Tongue (tissue), 2 donors: ENCODE measurements around the gene MED8. TPM values are rescaled to one million over a fixed set of nuclear protein-coding genes. Genes with fewer than 3 reads are reported as not detected.
"Not testable (repeated sequence)": the region's sequence is repeated elsewhere in the genome, so short reads cannot be mapped to it uniquely, and the experiment has no call there.

Experiments
- DNase-seq: peaks from one replicate; pipeline ENCODE4 v3.0.0-alpha.2; 2015
- total RNA-seq: library from RNA; depleted of rRNA; stranded (reverse); fragments of >200 nt; gene quantifications from one replicate; pipeline ENCODE4 v1.2.3, GENCODE V29; 2014

Gene MED8
- total RNA-seq, 1 donor from 2014 or later = 26.0 TPM

DNA sequence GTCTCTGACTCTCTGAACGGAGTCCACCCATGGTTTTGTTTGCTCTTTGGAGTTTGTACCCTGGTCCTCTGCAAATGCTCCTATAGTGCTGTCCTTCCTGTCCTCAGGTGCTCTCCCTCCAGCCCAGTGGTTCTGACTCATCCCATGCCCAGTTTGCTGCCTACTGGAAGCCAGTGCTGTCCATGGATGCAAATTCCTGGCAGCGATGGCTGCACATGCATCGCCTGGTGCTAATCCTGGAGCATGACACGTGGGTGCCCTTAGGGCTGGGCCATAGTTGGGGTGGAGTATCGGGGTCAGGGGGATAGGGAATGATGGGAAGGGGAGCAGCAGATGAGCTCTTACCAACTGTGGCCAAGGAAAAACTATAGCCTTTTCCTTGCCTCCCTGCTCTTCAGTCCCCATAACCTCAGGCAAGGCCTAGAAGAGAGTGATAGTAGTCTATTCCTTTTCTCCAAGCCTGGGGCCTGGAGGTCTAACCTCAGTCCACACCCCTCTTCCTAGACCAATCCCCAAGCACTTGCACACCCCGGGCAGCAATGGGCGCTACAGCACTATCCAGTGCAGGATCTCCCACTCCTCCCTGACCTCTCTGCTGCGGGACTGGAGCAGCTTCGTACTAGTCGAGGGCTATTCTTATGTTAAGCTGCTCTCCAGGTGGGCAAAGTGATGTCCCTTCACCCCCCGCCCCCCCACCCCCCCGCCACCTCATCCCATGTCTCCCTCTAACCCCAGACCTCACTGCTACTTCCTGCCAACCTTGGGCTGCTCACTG lies 32.6 kb upstream of the MED8 start:
- no peak for DNase-seq

DNA sequence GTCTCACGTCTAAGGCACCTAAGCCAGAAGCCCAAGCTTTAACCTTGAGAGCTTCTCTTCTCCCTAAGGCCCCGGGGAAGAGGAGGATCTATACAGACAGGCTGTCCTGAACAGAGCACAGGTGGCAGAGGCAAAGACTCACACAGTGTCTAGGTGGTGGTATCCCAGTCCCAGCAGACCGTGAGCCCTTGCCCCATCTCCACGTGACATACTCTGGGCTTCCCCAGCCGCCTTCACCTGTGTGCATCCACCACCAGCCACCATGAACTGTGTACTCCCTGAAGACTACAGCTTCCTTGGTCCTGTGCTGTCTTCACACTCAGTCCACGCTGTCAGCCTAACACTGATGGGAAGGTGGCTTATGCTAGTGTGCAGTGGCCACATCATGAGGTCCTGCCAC lies 31.8 kb upstream of the MED8 start:
- DNase-seq = no peak

DNA sequence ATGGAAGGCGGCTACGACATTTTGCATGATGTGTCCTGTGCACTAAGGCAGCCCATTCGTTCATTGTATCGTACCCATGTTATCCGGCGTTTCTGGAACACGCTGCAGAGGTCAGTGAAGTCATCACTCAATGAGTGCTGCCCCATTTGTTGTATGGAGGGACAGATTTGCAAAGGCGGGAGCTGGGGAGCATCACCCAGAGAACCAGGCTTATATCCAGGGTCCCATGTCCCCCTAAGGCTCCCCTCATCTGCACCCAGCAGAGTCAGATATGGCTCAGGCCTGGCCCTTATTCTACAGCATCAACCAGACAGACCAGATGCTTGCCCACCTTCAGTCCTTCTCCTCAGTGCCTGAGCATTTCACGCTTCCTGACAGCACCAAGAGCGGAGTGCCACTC lies 31.3 kb upstream of the MED8 start:
- DNase-seq = no peak

DNA sequence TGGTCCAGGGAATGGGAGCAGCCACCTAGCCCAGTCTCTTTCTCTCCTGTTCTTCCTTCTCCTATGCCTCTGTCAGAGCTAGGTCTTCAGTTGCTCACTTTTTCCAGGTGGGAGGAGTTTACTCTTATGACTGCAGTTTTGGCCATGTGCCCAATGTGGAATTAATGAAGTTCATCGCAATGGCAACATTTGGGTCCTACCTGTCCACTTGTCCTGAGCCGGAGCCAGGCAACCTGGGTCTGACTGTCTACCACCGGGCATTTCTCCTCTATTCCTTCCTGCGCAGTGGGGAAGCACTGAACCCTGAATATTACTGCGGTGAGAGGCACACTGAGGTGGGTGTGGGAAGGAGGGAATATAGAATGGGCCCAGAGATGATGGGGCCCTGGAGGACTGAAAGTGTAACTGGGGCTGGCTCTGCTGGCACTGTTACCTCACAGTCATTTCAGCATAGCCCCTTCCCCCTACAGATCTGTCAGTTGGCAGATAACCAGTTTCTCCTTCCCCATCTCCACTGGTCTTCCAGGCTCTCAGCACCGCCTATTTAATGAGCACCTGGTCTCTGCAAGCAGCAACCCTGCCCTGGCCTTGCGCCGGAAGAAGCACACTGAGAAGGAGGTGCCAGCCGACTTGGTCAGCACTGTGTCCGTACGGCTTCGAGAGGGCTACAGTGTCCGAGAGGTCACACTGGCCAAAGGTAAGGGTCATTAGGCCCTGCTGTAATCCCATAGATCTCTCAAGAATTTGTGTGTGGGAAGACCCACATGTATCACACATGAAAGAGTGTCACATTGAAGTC lies 30.2 kb upstream of the MED8 start:
- no peak for DNase-seq

DNA sequence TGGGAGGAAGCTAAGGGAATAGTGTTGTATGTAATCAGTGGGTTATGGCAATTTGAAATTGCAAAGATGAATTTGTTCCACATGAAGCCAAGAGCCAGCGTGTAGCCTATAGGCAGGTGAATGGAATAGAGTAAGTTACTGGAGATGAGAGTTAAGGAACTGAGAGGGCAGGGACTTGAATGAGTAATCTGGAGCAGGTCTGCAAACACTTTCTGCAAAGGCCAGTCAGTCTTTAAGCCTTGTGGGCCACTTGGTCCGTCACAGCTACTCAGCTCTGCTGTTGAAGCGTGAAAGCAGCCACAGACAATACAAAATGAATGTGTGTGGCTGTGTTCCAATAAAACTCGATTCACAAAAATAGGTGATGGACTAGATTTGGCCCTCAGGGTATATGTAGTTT lies 29.3 kb upstream of the MED8 start:
- DNase-seq = no peak

DNA sequence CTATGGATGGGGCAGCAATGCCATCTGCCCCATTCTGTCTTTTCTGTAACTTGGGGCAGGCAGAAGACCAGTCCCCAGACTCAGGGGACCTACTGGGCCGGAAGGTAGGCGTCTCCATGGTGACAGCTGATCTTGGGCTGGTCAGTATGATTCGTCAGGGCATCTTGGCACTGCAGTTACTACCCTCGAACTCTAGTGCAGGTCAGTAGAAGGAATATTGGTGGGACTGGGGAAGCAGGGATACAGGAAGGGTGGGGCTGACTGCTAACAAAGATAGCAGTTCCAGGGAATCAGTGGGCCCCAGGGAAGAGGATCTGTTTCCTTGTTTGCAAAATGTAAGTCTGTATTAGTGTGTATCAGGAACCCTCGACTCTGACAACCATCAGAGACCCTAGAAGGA lies 26.3 kb upstream of the MED8 start:
- DNase-seq = no peak

DNA sequence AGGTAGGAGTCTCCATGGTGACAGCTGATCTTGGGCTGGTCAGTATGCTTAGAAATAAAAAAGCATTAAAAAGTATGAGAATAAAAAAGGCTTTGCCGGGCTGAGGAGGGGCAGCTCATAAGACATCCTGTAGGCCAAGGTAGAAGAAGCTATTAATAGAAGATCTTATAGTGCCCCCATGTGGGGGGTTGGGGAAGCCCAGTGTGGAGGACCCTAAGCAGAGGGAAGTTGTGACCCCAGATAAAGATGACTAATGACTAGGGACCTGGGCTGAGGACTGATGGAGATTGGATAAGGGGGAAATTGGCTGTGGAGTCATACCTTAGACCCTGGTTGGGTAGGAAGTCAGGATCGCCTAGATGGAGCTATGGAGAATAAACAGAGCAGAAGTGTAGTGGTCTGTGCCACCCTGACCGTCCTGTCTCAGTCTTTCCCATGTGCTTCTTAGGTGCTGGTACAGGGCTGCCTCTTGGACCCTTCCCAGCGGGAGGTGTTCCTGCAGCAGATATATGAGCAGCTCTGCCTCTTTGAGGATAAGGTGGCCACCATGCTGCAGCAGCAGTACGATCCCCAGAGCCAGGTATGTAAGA lies 25.1 kb upstream of the MED8 start:
- peak; percentile 71 for DNase-seq

DNA sequence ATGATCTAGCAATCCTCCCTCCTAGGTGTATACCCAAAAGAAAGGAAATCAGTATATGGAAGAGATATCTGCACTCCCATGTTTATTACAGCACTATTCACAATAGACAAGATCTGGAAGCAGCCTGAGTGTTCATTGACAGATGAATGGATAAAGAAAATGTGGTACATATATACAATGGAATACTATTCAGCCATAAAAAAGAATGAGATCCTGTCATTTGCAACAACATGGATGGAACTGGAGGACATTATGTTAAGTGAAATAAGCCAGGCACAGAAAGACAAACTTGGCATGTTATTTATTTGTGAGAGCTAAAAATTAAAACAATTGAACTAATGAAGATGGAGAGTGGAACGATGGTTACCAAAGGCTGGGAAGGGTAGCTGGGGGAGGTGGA lies 23.8 kb upstream of the MED8 start:
- DNase-seq = not testable (repeated sequence)

DNA sequence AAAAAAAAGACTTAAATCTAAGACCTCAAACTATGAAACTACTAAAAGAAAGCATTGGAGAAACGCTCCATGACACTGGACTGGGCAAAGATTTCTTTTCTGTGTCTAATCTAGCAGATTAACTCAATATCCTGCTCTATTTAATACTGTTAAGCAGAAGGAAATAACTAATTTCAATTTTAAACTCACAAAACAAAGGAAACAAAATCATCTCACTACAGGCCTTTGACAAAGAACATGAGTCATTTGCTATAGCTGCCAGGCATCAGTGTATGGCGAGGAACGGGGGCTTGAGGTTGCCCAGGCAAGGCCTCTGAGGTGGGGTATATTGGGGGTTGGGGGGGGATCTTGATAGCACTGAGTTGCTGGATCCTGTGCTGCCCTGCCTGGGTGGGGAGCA lies 21.0 kb upstream of the MED8 start:
- DNase-seq = no peak

DNA sequence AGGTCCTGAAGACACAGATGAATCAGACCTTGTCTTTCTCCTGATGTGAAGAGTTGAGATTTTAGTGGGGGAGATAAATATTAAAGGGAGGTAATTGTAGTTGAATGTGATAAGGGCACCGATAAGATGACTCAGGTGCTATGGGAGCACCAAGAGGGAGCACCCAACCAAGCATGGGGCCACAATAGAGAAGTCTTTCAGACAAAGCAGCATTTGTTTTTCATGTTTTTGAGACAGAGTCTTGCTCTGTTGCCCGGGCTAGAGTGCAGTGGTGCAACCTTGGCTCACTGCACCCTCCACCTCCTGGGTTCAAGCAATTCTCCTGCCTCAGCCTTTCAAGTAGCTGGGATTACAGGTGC lies 16.3 kb upstream of the MED8 start:
- DNase-seq = no peak

DNA sequence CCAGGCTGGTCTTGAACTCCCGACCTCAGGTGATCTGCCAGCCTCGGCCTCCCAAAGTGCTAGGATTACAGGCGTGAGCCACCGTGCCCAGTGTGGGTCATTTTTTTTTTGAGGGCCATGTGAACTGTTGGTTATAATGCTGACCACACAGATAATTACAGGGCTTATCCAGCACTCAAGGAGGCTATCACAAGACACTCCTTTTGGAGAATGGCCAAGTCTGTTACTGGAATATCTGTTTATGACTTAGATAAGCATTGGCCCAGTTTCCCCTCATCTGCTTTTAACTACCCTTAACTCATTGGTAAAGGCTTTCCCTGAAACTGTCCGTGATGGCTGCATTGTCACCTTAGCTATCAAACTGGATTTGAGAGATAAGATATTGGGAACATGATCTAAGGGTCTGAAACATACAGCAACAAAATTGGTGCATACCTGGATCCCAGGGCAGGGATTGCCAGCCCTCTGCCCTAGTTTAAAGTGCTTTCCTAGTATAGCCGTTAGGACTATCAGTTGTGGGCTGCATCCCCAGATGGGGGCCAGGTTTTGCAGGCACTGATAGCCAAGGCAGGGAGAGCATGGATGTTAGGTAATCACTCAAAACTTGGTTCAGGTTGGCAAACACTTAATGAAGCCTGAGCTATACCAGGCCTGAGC lies 15.7 kb upstream of the MED8 start:
- no peak for DNase-seq

DNA sequence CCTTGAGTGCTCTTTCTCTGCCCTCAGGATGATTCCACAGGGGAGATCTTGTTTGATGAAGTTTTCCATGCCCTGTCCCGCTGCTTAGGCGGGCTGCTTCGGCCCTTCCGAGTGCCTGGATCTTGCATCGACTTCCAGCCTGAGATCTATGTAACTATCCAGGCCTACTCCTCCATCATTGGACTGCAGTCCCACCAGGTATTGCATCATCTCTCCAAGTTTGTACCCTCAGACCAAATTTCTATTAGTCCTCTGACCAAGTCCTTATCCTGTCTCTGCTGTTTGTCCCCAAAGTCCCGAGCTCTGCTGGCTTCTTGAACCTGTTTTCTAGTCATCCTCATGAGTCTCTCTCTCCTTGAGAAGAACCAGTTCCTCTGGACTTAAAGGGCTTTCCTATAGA lies 14.8 kb upstream of the MED8 start:
- DNase-seq = no peak

DNA sequence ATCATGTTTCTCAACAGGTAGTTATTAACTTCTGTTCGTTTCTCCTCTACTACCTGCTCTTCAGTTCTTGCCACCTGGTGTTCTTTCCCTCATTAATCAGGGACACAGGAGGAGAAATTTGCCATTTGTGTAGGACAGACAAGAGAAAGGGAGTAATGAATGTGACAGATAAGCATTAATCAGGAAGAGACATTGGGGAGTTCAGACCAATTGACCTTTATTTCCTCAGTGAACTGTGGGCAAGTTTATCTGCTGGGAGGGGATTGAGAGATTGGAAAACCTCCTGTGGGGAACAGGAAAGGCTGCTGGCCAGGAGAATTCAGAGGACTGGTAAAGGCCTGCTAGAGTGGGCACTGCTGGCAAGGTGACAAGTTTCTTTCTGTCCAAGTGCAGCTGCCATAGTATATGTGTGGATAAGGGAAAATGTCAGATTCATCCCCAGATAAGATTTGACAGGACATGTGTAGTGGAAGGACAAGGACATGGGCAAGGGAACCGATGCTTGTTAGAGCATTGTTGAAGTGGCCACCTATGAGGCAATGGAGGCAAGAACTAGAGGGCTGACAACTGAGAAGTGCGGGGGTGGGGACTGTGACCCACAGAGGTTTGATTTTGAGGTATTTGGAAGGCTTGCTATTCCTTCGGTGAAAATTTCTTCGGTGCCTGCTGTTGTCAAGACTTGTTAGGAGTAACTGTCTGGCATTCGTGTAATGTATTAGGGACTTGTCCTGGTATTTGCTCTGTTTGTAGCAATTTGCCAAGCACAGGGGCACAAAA lies 12.7 kb upstream of the MED8 start:
- no peak for DNase-seq

DNA sequence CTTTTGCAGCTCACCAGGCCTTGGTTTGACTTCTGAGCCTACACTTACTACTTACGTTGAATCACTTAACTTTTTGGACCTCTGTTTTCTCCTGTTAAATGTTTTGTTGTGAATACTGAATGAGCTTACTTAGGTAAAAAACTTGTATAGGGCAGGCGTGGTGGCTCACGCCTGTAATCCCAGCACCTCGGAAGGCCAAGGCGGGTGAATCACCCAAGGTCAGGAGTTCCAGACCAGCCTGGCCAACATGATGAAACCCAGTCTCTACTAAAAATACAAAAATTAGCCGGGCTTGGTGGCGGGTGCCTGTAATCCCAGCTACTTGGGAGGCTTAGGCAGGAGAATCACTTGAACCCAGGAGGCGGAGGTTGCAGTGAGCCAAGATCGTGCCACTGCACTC lies 10.8 kb upstream of the MED8 start:
- DNase-seq = not testable (repeated sequence)

DNA sequence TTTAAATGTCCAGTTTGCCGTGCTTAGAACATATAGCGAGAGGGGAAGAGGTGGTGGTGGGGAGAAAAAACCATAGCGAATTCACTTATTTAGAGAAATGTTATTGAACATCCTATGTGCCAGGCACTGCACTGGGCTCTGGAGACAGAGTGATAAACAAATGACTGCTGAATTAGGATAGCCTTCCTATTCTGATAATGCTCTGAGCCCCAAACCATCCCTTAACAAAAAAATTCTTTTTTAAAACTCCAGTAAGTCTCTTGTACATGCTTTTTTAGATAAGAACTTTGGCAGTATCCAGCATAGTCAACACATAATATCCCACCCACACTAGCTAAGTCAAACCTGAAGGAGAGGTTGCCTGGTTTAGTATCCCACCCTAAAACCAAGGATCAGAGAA lies 8.6 kb upstream of the MED8 start:
- DNase-seq = no peak

DNA sequence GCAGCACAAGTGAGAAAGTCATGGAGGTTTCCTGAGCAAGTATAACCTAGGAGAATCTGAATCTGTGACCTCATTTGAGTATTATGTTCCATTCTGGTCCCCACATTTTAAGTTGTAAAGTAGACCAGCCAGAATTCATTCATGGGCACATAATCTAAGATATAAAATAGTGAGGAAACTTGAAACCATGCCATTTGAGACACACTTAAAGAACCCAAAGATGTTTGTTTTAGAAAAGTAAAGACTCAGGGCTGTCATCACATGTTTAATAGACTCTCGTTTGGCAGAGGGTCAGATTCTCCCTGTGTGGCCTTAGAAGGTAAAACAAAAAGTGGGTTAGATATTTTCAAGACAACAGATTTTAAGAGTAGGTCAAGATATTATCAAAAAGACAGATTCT lies 6.5 kb upstream of the MED8 start:
- DNase-seq = no peak

DNA sequence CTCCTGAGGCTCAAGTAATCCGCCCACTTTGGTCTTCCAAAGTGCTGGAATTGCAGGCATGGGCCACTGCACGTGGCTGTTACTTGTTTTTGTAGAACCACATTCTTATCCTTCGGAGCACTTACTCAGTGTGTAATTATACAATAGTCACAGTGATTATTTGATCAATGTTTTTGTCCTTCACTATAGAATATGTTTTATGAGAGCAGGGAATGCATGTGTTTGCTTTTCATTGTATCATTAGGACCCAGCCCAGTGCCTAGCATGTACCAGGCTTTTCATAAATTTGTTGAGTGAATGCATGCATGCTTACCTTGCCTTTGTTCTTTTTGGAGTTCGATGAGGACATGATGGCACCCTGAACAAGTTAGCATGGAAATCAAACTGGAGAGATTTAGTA lies 5.9 kb upstream of the MED8 start:
- no peak for DNase-seq

DNA sequence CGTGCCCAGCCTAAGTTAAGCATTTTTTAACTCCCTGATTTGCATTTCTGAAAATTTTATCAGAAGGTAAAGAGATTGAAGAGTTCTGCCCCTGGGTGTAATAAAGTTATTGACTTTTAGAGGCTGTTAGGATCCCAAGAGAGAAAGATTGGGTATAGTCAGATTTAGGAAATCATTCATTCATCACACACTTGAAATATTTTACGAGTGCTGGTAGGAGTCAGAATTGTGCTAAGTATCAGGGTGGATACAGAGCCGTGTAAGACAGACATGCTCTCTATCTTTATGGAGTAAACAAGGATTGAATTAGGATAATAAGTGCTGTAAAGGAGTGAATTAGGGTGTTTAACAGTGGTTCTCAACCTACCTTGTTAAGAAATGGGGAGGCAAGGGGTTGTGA lies 3.1 kb upstream of the MED8 start:
- DNase-seq = no peak

DNA sequence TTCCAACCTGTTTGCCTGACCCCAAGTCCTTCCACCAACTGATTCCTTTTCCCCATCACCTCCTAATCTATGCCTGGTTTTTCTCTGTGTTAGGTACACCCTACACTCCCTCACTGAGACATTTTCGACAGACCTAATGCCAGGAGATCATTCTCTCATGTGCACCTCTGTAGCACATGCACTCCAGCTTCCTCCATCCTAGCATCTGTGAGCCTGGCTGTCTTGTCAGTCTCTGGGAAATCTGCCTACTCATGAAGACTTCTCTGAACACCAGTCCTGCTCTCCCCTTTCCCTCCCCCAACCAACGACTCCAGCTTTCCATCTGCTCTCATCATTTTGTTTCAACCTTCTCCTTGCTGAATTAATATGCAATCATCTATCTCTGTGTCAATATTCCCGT lies 987 bp downstream of the MED8 start:
- DNase-seq = no peak

DNA sequence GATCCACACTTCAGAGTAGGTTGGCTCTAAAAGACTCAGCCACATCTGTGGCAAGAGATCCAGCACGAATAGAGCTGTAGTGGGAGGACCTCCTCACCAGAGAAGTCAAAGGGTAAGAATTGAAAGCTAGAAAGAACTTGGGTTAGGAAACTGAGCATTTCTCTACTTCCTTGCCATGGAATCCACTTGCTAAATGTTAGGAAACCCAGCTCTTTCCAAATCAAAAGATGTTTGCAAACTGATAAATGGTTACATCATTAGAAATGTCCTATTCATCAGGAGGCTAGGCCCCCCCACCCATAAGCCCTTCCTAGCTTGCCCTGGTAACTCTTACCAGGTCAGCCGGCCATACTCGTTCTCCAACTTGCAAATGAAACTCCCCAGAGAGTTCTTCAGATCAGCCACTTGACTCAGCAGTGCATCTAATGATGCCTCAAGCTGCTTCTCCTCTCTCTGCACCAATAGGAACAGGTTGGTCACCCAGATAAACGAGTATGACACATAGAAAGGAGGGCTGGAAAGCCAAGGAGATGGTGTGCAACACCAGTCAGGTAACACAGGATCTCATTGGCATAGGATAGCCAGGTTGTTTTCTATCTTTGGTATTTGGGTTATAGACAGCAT lies 1.5 kb downstream of the MED8 start:
- DNase-seq = no peak

DNA sequence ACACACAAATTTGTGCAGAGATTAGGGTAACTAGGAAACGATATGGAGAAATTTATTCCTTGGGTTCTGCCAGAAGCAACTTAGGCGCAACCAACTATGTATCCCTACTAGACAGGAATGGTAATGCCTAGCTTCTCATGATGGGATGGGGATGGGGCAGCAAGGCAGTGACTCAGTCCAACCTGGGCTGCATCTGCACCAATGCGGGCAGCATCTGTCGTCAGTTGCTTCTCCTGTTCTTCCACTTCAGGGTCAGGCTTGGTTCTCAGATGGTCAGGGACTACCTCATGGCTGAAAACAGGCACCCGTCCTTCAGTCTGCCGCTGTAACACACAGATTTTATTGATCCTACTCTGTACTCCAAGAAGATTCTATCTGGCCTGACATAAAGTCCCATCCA lies 2.9 kb downstream of the MED8 start:
- DNase-seq = no peak

DNA sequence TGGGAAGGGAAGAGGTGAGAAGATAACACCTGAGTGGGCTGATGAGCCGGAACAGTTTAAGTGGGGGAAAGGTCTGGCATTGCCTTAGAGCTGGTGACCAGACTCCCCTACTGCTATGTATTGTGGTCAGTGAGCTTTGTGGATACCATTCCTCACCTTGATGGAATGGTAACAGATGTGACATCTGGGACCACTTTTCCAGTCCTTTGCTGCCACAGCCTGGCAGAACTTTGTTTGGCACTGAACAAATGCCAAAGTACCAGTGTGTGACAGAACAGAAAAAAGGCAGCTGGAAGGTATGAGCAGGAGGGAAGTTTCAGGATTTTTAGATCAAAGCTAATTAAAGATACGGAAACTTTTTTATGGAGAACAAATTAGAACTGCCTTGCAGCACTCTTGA lies 6.2 kb downstream of the MED8 start:
- no peak for DNase-seq
